ENCODE results near the gene MYH7B. TPM values are rescaled to one million over a fixed set of nuclear protein-coding genes. Genes with fewer than 3 reads are reported as not detected.

Gene MYH7B
- total and polyA plus RNA-seq, 2 donors (not counting 3 experiments of a cell fraction or from before 2014, with no cell fraction given) = 0.03 TPM; not detected in 1

DNA sequence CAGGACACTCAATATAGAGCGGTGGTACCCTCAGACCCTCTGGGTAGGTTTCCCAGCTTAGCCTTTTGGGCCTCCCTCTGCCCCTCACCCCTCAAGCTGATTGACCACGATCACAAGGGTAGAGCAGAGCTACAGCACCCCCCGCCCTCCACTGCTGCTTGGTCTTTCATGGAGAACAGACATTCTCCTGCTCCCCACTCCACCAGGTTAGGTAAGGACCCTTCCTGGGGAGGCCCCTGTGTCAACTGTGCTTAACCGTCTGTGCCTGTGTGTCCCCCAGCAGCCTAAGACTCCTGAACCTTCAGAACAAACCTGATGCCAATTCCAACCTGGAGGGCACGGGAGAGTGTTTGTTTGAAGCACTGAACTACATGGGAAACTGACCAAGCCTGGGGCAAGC, 11.8 kb downstream of the MYH7B start:
- Histone ChIP-seq H3K9me3 (replicated peaks; ENCODE audit: control insufficient read depth, insufficient read depth, low read length) (no peaks in the 10 kb centered on the region), H4K20me1 (replicated peaks; ENCODE audit: control insufficient read depth, extremely low read depth, insufficient read depth, low read length) (no peaks in the 10 kb centered on the region)
- POLR2A ChIA-PET = no interaction called here

GRCh38 chr20:34968042-34968775, 12.5 kb downstream of the MYH7B start:
- POLR2A ChIA-PET = interaction anchor here (0.5 kb wide), 1 partner anchor 63 kb away, joined by 4 read pairs; no protein-coding TSS in a partner anchor
- Histone ChIP-seq H2AFZ (ENCODE audit: low read depth, low read length) (no peak overlapping the region), H3K79me2 (ENCODE audit: control insufficient read depth, insufficient read depth, low read length) (no peaks in the 10 kb centered on the region), H3K4me2 (ENCODE audit: insufficient read depth, low read length) (no peak overlapping the region), H3K4me3 (replicated peaks in 1 of 3; ENCODE audit: insufficient read depth in 1 of 3, low read depth in 1 of 3, low read length in 3 of 3) (no peak overlapping the region), H3K9ac (replicated peaks; ENCODE audit: extremely low read depth, insufficient read depth, low read length) (no peak overlapping the region), H3K9me3 (replicated peaks; ENCODE audit: control insufficient read depth, insufficient read depth, low read length) (no peaks in the 10 kb centered on the region), H3K27me3 (ENCODE audit: control insufficient read depth in 2 of 2, insufficient read depth in 2 of 2, low read length in 2 of 2) (no peaks in the 10 kb centered on the region), H4K20me1 (replicated peaks; ENCODE audit: control insufficient read depth, extremely low read depth, insufficient read depth, low read length) (no peaks in the 10 kb centered on the region), H3K4me1 (ENCODE audit: control insufficient read depth, extremely low read depth, insufficient read depth, low read length) (no peaks in the 10 kb centered on the region), H3K9me1 (replicated peaks; ENCODE audit: control insufficient read depth, extremely low read depth, insufficient read depth, low read length) (no peaks in the 10 kb centered on the region), H3K27ac (ENCODE audit: insufficient read depth, low read depth, low read length) (no peak overlapping the region), H3K36me3 (ENCODE audit: control insufficient read depth in 2 of 2, extremely low read depth in 1 of 2, insufficient read depth in 2 of 2, low read length in 2 of 2) (no peaks in the 10 kb centered on the region)
- CTCF ChIA-PET = interaction anchor here (1.0 to 1.2 kb wide), 2 partner anchors 32 to 94 kb away, joined by 3 read pairs; no protein-coding TSS in a partner anchor
- no TSS peak for BruUV-seq (replicated peaks)
- DNase-seq (ENCODE audit: low read depth, low spot score) (no peak), FAIRE-seq (no peak)
- TF ChIP-seq GATA2 (IDR thresholded peaks at IDR 0.05; ENCODE audit: insufficient read depth, insufficient read length, low read depth, low read length) (no peak), POLR2A (IDR thresholded peaks at IDR 0.05; ENCODE audit: low read depth, low read length) (no peak), EZH2 (IDR thresholded peaks at IDR 0.05; ENCODE audit: borderline replicate concordance, low read depth, low read length, severe bottlenecking) (no peak), FOS (IDR thresholded peaks at IDR 0.05; ENCODE audit: borderline replicate concordance, insufficient read depth, low read length) (no peak), POLR2AphosphoS5 (IDR thresholded peaks at IDR 0.05; ENCODE audit: insufficient read depth, low read depth, low read length) (no peak), JUN (IDR thresholded peaks at IDR 0.05; ENCODE audit: borderline replicate concordance, insufficient read depth, insufficient read length, low read depth) (no peak), CTCF (IDR thresholded peaks at IDR 0.05; ENCODE audit: extremely low read depth in 1 of 2, insufficient read depth in 1 of 2, low read depth in 1 of 2, low read length in 2 of 2) (no peak), MYC (IDR thresholded peaks at IDR 0.05; ENCODE audit: low read depth, low read length) (no peak), MAX (IDR thresholded peaks at IDR 0.05; ENCODE audit: insufficient read depth, insufficient read length) (no peak)
- intact Hi-C loops (cut with micrococcal nuclease) (no loop called here), dilution Hi-C loops (cut with MboI; ENCODE audit: extremely low pct_ligation_motif_present, low sequenced_read_pairs) (no loop called here)

More for the DNA sequence above, 11.8 kb downstream of the MYH7B start:
- H3K36me3 ChIP-seq (ENCODE audit: control insufficient read depth in 2 of 2, extremely low read depth in 1 of 2, insufficient read depth in 2 of 2, low read length in 2 of 2) = no peaks in the 10 kb centered on the region
- DNase-seq (ENCODE audit: low read depth, low spot score) (no peak), FAIRE-seq (no peak)
- H3K27ac ChIP-seq (ENCODE audit: insufficient read depth, low read depth, low read length) = no peak overlapping the region
- H3K9ac ChIP-seq (replicated peaks; ENCODE audit: extremely low read depth, insufficient read depth, low read length) = no peak overlapping the region
- no peaks in the 10 kb centered on the region for H3K9me1 ChIP-seq (replicated peaks; ENCODE audit: control insufficient read depth, extremely low read depth, insufficient read depth, low read length)
- BruUV-seq (replicated peaks) = no TSS peak
- dilution Hi-C loops (cut with MboI; ENCODE audit: extremely low pct_ligation_motif_present, low sequenced_read_pairs) (no loop called here), intact Hi-C loops (cut with micrococcal nuclease) (no loop called here)
- CTCF ChIA-PET = interaction anchor here (1.0 to 1.5 kb wide), 2 partner anchors 12 to 93 kb away, joined by 3 read pairs; partner anchors contain the start of genes GSS and MYH7B
- H2AFZ ChIP-seq (ENCODE audit: low read depth, low read length) = no peak overlapping the region
- TF ChIP-seq MAX (IDR thresholded peaks at IDR 0.05; ENCODE audit: insufficient read depth, insufficient read length) (no peak), FOS (IDR thresholded peaks at IDR 0.05; ENCODE audit: borderline replicate concordance, insufficient read depth, low read length) (no peak)
- H3K79me2 ChIP-seq (ENCODE audit: control insufficient read depth, insufficient read depth, low read length) = no peaks in the 10 kb centered on the region
- H3K4me1 ChIP-seq (ENCODE audit: control insufficient read depth, extremely low read depth, insufficient read depth, low read length) = no peaks in the 10 kb centered on the region
- no peak overlapping the region for H3K4me2 ChIP-seq (ENCODE audit: insufficient read depth, low read length)
- H3K4me3 ChIP-seq (replicated peaks in 1 of 3; ENCODE audit: insufficient read depth in 1 of 3, low read depth in 1 of 3, low read length in 3 of 3) = no peak overlapping the region
- H3K27me3 ChIP-seq (ENCODE audit: control insufficient read depth in 2 of 2, insufficient read depth in 2 of 2, low read length in 2 of 2) = no peaks in the 10 kb centered on the region
